HEK293T (cell line): ENCODE data around the gene LRRC4B.

ENCODE experiments used
- BHLHE40 ChIP-seq: fragments of 450-650 bp; IDR thresholded peaks from 2 replicates; pipeline ENCODE4 v1.6.1; 2016; ENCODE audit warnings: mild to moderate bottlenecking, moderate library complexity, borderline replicate concordance
- ELF4 ChIP-seq: fragments of 450-650 bp; IDR thresholded peaks from 2 replicates; pipeline ENCODE4 v1.6.1; 2017; ENCODE audit warnings: antibody characterized with exemption
- FOXA1 ChIP-seq: fragments of 450-650 bp; IDR thresholded peaks from 2 replicates; pipeline ENCODE4 v1.6.1; 2016; ENCODE audit warnings: mild to moderate bottlenecking
- FOXM1 ChIP-seq: fragments of 450-650 bp; IDR thresholded peaks from 2 replicates; pipeline ENCODE4 v1.6.1; 2017; ENCODE audit warnings: mild to moderate bottlenecking, borderline replicate concordance
- HDGF ChIP-seq: fragments of 450-650 bp; IDR thresholded peaks from 2 replicates; pipeline ENCODE4 v1.6.1; 2017; ENCODE audit warnings: antibody characterized with exemption, borderline replicate concordance
- L3MBTL2 ChIP-seq: fragments of 450-650 bp; conservative IDR thresholded peaks from 2 replicates; pipeline ENCODE4 v1.6.1; 2016; ENCODE audit warnings: mild to moderate bottlenecking
- NFRKB ChIP-seq: fragments of 450-650 bp; IDR thresholded peaks from 2 replicates; pipeline ENCODE4 v1.6.1; 2016; ENCODE audit warnings: mild to moderate bottlenecking, moderate library complexity
- PKNOX1 ChIP-seq: fragments of 450-650 bp; IDR thresholded peaks from 2 replicates; pipeline ENCODE4 v1.6.1; 2016
- SP1 ChIP-seq: fragments of 450-650 bp; IDR thresholded peaks from 2 replicates; pipeline ENCODE4 v1.6.1; 2017
- SUZ12 ChIP-seq: fragments of 450-650 bp; IDR thresholded peaks from 2 replicates; pipeline ENCODE4 v1.6.1; 2016; ENCODE audit warnings: mild to moderate bottlenecking
- TARDBP ChIP-seq: fragments of 450-650 bp; IDR thresholded peaks from 2 replicates; pipeline ENCODE4 v1.6.1; 2016

- no peak for TF ChIP-seq FOXA1
- no peak for TF ChIP-seq NFRKB
- no peak for TF ChIP-seq SUZ12
- TF ChIP-seq SP1 = no peak
- no peak for TF ChIP-seq BHLHE40
- TF ChIP-seq TARDBP = no peak
- no peak for TF ChIP-seq PKNOX1
- TF ChIP-seq FOXM1 = no peak
- no peak for TF ChIP-seq HDGF
- TF ChIP-seq ELF4 = no peak
- TF ChIP-seq L3MBTL2 = no peak
Observed at GRCh38 chr19:50602089-50602422, 33.8 kb upstream of the LRRC4B start.
